Measurements from ENCODE around the gene ARSJ.
A peak's percentile ranks its signal among the peaks of the same experiment; 100 is the strongest.
"Not testable (repeated sequence)": the region's sequence is repeated elsewhere in the genome, so short reads cannot be mapped to it uniquely, and the experiment has no call there.

The ARSJ gene

GRCh38 chr4:114012749-114013148, 33.3 kb upstream of the ARSJ start:
- Histone ChIP-seq H3K4me1 (ENCODE audit: control insufficient read depth, insufficient read depth, low read length) (peaks cover 12% of the 10 kb centered on the region), H3K36me3 (ENCODE audit: control insufficient read depth, insufficient read depth, low read length, severe bottlenecking) (no peaks in the 10 kb centered on the region), H3K27me3 (replicated peaks; ENCODE audit: control insufficient read depth, insufficient read depth, low read length) (no peaks in the 10 kb centered on the region), H3K9ac (ENCODE audit: low read length) (no peak overlapping the region), H3K9me3 (ENCODE audit: control insufficient read depth, low read length) (peaks cover 3% of the 10 kb centered on the region), H3K4me3 (ENCODE audit: low read length) (no peak overlapping the region)
- no peak for DNase-seq (ENCODE audit: low read depth)

- no peak overlapping the region for H3K4me3 ChIP-seq (ENCODE audit: low read length)
- no peak overlapping the region for H3K9ac ChIP-seq (ENCODE audit: low read length)
- no peaks in the 10 kb centered on the region for H3K9me3 ChIP-seq (ENCODE audit: control insufficient read depth, low read length)
- no peaks in the 10 kb centered on the region for H3K36me3 ChIP-seq (ENCODE audit: control insufficient read depth, insufficient read depth, low read length, severe bottlenecking)
- peak; percentile 56 for DNase-seq (ENCODE audit: low read depth)
- no peaks in the 10 kb centered on the region for H3K27me3 ChIP-seq (replicated peaks; ENCODE audit: control insufficient read depth, insufficient read depth, low read length)
- peaks cover 11% of the 10 kb centered on the region for H3K4me1 ChIP-seq (ENCODE audit: control insufficient read depth, insufficient read depth, low read length)
These were observed 26.4 kb upstream of the ARSJ start for GRCh38 chr4:114005569-114006442.

GRCh38 chr4:114004483-114005226, 25.2 kb upstream of the ARSJ start:
- not testable (repeated sequence) for H3K9ac ChIP-seq (ENCODE audit: low read length); H3K4me3 ChIP-seq (ENCODE audit: low read length); H3K27me3 ChIP-seq (replicated peaks; ENCODE audit: control insufficient read depth, insufficient read depth, low read length); H3K36me3 ChIP-seq (ENCODE audit: control insufficient read depth, insufficient read depth, low read length, severe bottlenecking); H3K9me3 ChIP-seq (ENCODE audit: control insufficient read depth, low read length); DNase-seq (ENCODE audit: low read depth)
- H3K4me1 ChIP-seq (ENCODE audit: control insufficient read depth, insufficient read depth, low read length): peaks cover 11% of the 10 kb centered on the region

- H3K36me3 ChIP-seq (ENCODE audit: control insufficient read depth, insufficient read depth, low read length, severe bottlenecking): no peaks in the 10 kb centered on the region
- no peaks in the 10 kb centered on the region for H3K9me3 ChIP-seq (ENCODE audit: control insufficient read depth, low read length)
- H3K9ac ChIP-seq (ENCODE audit: low read length): no peak overlapping the region
- peak; percentile 92 for DNase-seq (ENCODE audit: low read depth)
- H3K4me1 ChIP-seq (ENCODE audit: control insufficient read depth, insufficient read depth, low read length): peaks cover 11% of the 10 kb centered on the region
- no peaks in the 10 kb centered on the region for H3K27me3 ChIP-seq (replicated peaks; ENCODE audit: control insufficient read depth, insufficient read depth, low read length)
- H3K4me3 ChIP-seq (ENCODE audit: low read length): no peak overlapping the region
These were observed 19.1 kb upstream of the ARSJ start for GRCh38 chr4:113998531-113998930.

GRCh38 chr4:113998079-113998478, 18.6 kb upstream of the ARSJ start:
- Histone ChIP-seq H3K9me3 (ENCODE audit: control insufficient read depth, low read length) (no peaks in the 10 kb centered on the region), H3K4me1 (ENCODE audit: control insufficient read depth, insufficient read depth, low read length) (peaks cover 11% of the 10 kb centered on the region), H3K4me3 (ENCODE audit: low read length) (no peak overlapping the region), H3K36me3 (ENCODE audit: control insufficient read depth, insufficient read depth, low read length, severe bottlenecking) (no peaks in the 10 kb centered on the region), H3K27me3 (replicated peaks; ENCODE audit: control insufficient read depth, insufficient read depth, low read length) (no peaks in the 10 kb centered on the region), H3K9ac (ENCODE audit: low read length) (no peak overlapping the region)
- DNase-seq (ENCODE audit: low read depth): no peak

GRCh38 chr4:113997206-113997605, 17.8 kb upstream of the ARSJ start:
- DNase-seq (ENCODE audit: low read depth): peak; percentile 48
- H3K4me3 ChIP-seq (ENCODE audit: low read length): no peak overlapping the region
- H3K4me1 ChIP-seq (ENCODE audit: control insufficient read depth, insufficient read depth, low read length): peaks cover 11% of the 10 kb centered on the region
- no peak overlapping the region for H3K9ac ChIP-seq (ENCODE audit: low read length)
- no peaks in the 10 kb centered on the region for H3K36me3 ChIP-seq (ENCODE audit: control insufficient read depth, insufficient read depth, low read length, severe bottlenecking)
- H3K27me3 ChIP-seq (replicated peaks; ENCODE audit: control insufficient read depth, insufficient read depth, low read length): no peaks in the 10 kb centered on the region
- H3K9me3 ChIP-seq (ENCODE audit: control insufficient read depth, low read length): no peaks in the 10 kb centered on the region

GRCh38 chr4:113996599-113997177, 17.2 kb upstream of the ARSJ start:
- Histone ChIP-seq H3K4me3 (ENCODE audit: low read length) (no peak overlapping the region), H3K36me3 (ENCODE audit: control insufficient read depth, insufficient read depth, low read length, severe bottlenecking) (no peaks in the 10 kb centered on the region), H3K4me1 (ENCODE audit: control insufficient read depth, insufficient read depth, low read length) (peaks cover 11% of the 10 kb centered on the region), H3K9ac (ENCODE audit: low read length) (no peak overlapping the region), H3K27me3 (replicated peaks; ENCODE audit: control insufficient read depth, insufficient read depth, low read length) (no peaks in the 10 kb centered on the region), H3K9me3 (ENCODE audit: control insufficient read depth, low read length) (no peaks in the 10 kb centered on the region)
- DNase-seq (ENCODE audit: low read depth): no peak

GRCh38 chr4:113993887-113994286, 14.4 kb upstream of the ARSJ start:
- no peak overlapping the region for H3K9ac ChIP-seq (ENCODE audit: low read length)
- H3K4me1 ChIP-seq (ENCODE audit: control insufficient read depth, insufficient read depth, low read length): peaks cover 8% of the 10 kb centered on the region
- DNase-seq (ENCODE audit: low read depth): no peak
- H3K36me3 ChIP-seq (ENCODE audit: control insufficient read depth, insufficient read depth, low read length, severe bottlenecking): no peaks in the 10 kb centered on the region
- no peaks in the 10 kb centered on the region for H3K9me3 ChIP-seq (ENCODE audit: control insufficient read depth, low read length)
- no peak overlapping the region for H3K4me3 ChIP-seq (ENCODE audit: low read length)
- no peaks in the 10 kb centered on the region for H3K27me3 ChIP-seq (replicated peaks; ENCODE audit: control insufficient read depth, insufficient read depth, low read length)

GRCh38 chr4:113990886-113991285, 11.4 kb upstream of the ARSJ start:
- Histone ChIP-seq H3K9me3 (ENCODE audit: control insufficient read depth, low read length) (no peaks in the 10 kb centered on the region), H3K9ac (ENCODE audit: low read length) (no peak overlapping the region), H3K4me3 (ENCODE audit: low read length) (no peak overlapping the region), H3K36me3 (ENCODE audit: control insufficient read depth, insufficient read depth, low read length, severe bottlenecking) (no peaks in the 10 kb centered on the region), H3K4me1 (ENCODE audit: control insufficient read depth, insufficient read depth, low read length) (no peaks in the 10 kb centered on the region), H3K27me3 (replicated peaks; ENCODE audit: control insufficient read depth, insufficient read depth, low read length) (no peaks in the 10 kb centered on the region)
- no peak for DNase-seq (ENCODE audit: low read depth)

- no peak for DNase-seq (ENCODE audit: low read depth)
- Histone ChIP-seq H3K9ac (ENCODE audit: low read length) (no peak overlapping the region), H3K27me3 (replicated peaks; ENCODE audit: control insufficient read depth, insufficient read depth, low read length) (no peaks in the 10 kb centered on the region), H3K4me3 (ENCODE audit: low read length) (no peak overlapping the region), H3K4me1 (ENCODE audit: control insufficient read depth, insufficient read depth, low read length) (no peaks in the 10 kb centered on the region), H3K36me3 (ENCODE audit: control insufficient read depth, insufficient read depth, low read length, severe bottlenecking) (no peaks in the 10 kb centered on the region), H3K9me3 (ENCODE audit: control insufficient read depth, low read length) (no peaks in the 10 kb centered on the region)
These were observed 8.0 kb upstream of the ARSJ start for GRCh38 chr4:113987382-113987941.

GRCh38 chr4:113982181-113982580, 2.7 kb upstream of the ARSJ start:
- no peak overlapping the region for H3K9ac ChIP-seq (ENCODE audit: low read length)
- H3K36me3 ChIP-seq (ENCODE audit: control insufficient read depth, insufficient read depth, low read length, severe bottlenecking): no peaks in the 10 kb centered on the region
- peaks cover 21% of the 10 kb centered on the region for H3K4me1 ChIP-seq (ENCODE audit: control insufficient read depth, insufficient read depth, low read length)
- H3K4me3 ChIP-seq (ENCODE audit: low read length): no peak overlapping the region
- H3K27me3 ChIP-seq (replicated peaks; ENCODE audit: control insufficient read depth, insufficient read depth, low read length): no peaks in the 10 kb centered on the region
- DNase-seq (ENCODE audit: low read depth): no peak
- no peaks in the 10 kb centered on the region for H3K9me3 ChIP-seq (ENCODE audit: control insufficient read depth, low read length)

All from adipocyte (in vitro differentiated cells).